H7 (cell line): ENCODE data around the gene RETN. TPM values are rescaled to one million over a fixed set of nuclear protein-coding genes. Genes with fewer than 3 reads are reported as not detected.
"Not testable (repeated sequence)": the region's sequence is repeated elsewhere in the genome, so short reads cannot be mapped to it uniquely, and the experiment has no call there.

Experiments used
- DNase-seq: peaks from one replicate; pipeline ENCODE4 v3.0.0; 2012
- H3K27me3 ChIP-seq: 2 replicates; pipeline ENCODE4 v1.6.0; 2011; ENCODE audit warnings: mild to moderate bottlenecking, low read length; ENCODE audit not compliant: control insufficient read depth, insufficient read depth
- H3K36me3 ChIP-seq: replicated peaks from 2 replicates; pipeline ENCODE4 v1.5.1; 2011; ENCODE audit warnings: low read length; ENCODE audit not compliant: control insufficient read depth, insufficient read depth
- H3K4me3 ChIP-seq: 2 replicates; pipeline ENCODE4 v1.5.1; 2011; ENCODE audit warnings: low read depth, mild to moderate bottlenecking, control low read depth, low read length, moderate library complexity; ENCODE audit not compliant: insufficient read depth
- total RNA-seq: library from RNA; depleted of rRNA; stranded (reverse); fragments of >200 nt; shearing (Covaris generic); gene quantifications from 2 replicates; pipeline ENCODE4 v1.2.3, GENCODE V29; 2014

RETN gene
- total RNA-seq, 1 experiment from 2014 or later, result not detected

- peak; percentile 92 for DNase-seq
- H3K36me3 ChIP-seq, H3K27me3 ChIP-seq, H3K4me3 ChIP-seq: not testable (repeated sequence)
These were observed 25.0 kb upstream of the RETN start for GRCh38 chr19:7643629-7644549.

- Histone ChIP-seq H3K4me3 (no peak overlapping the region), H3K27me3 (no peaks in the 10 kb centered on the region), H3K36me3 (peaks cover 3% of the 10 kb centered on the region)
- DNase-seq, result no peak
These were observed 24.3 kb upstream of the RETN start for GRCh38 chr19:7644550-7644877.

GRCh38 chr19:7645163-7645562 lies 23.7 kb upstream of the RETN start:
- no peaks in the 10 kb centered on the region for H3K27me3 ChIP-seq
- no peak overlapping the region for H3K4me3 ChIP-seq
- no peaks in the 10 kb centered on the region; the same call in 1 of the 2 replicates for H3K36me3 ChIP-seq
- DNase-seq, result no peak

- Histone ChIP-seq H3K36me3 (no peaks in the 10 kb centered on the region; the same call in 1 of the 2 replicates), H3K27me3 (peaks cover 1% of the 10 kb centered on the region; the same call in 1 of the 2 replicates), H3K4me3 (no peak overlapping the region)
- DNase-seq, result no peak
These were observed 23.0 kb upstream of the RETN start for GRCh38 chr19:7645656-7646425.

- no peaks in the 10 kb centered on the region; the same call in 1 of the 2 replicates for H3K36me3 ChIP-seq
- no peak overlapping the region for H3K4me3 ChIP-seq
- H3K27me3 ChIP-seq, result peaks cover 4% of the 10 kb centered on the region; the same call in 1 of the 2 replicates
- no peak for DNase-seq
These were observed 22.5 kb upstream of the RETN start for GRCh38 chr19:7646426-7646700.

- no peak for DNase-seq
- peaks cover 4% of the 10 kb centered on the region; the same call in 1 of the 2 replicates for H3K27me3 ChIP-seq
- no peak overlapping the region for H3K4me3 ChIP-seq
- H3K36me3 ChIP-seq, result no peaks in the 10 kb centered on the region; the same call in 1 of the 2 replicates
These were observed 21.7 kb upstream of the RETN start for GRCh38 chr19:7647156-7647555.

GRCh38 chr19:7648265-7649014 lies 20.4 kb upstream of the RETN start:
- Histone ChIP-seq H3K27me3 (peaks cover 9% of the 10 kb centered on the region), H3K36me3 (no peaks in the 10 kb centered on the region; the same call in 1 of the 2 replicates), H3K4me3 (no peak overlapping the region)
- peak; percentile 16 for DNase-seq

GRCh38 chr19:7650148-7650547 lies 18.7 kb upstream of the RETN start:
- no peaks in the 10 kb centered on the region for H3K36me3 ChIP-seq
- H3K4me3 ChIP-seq, result no peak overlapping the region
- peaks cover 9% of the 10 kb centered on the region for H3K27me3 ChIP-seq
- peak; percentile 36 for DNase-seq

- H3K36me3 ChIP-seq, result no peaks in the 10 kb centered on the region
- H3K4me3 ChIP-seq, result peak overlapping the region; percentile 16
- DNase-seq, result peak; percentile 96
- H3K27me3 ChIP-seq, result peaks cover 9% of the 10 kb centered on the region
These were observed 16.7 kb upstream of the RETN start for GRCh38 chr19:7652061-7652641.

- DNase-seq, result no peak
- H3K36me3 ChIP-seq, result no peaks in the 10 kb centered on the region
- no peak overlapping the region for H3K4me3 ChIP-seq
- H3K27me3 ChIP-seq, result peaks cover 9% of the 10 kb centered on the region
These were observed 14.4 kb upstream of the RETN start for GRCh38 chr19:7654401-7654800.

- DNase-seq, result no peak
- Histone ChIP-seq H3K36me3 (no peaks in the 10 kb centered on the region), H3K4me3 (no peak overlapping the region), H3K27me3 (peaks cover 9% of the 10 kb centered on the region)
These were observed 13.3 kb upstream of the RETN start for GRCh38 chr19:7655581-7655980.

- Histone ChIP-seq H3K27me3 (peaks cover 5% of the 10 kb centered on the region), H3K4me3 (no peak overlapping the region)
- DNase-seq, result peak; percentile 41
These were observed 11.6 kb upstream of the RETN start for GRCh38 chr19:7657131-7657751.

GRCh38 chr19:7658219-7658686 lies 10.6 kb upstream of the RETN start:
- peak; percentile 75 for DNase-seq
- H3K4me3 ChIP-seq, result no peak overlapping the region
- H3K27me3 ChIP-seq, result no peaks in the 10 kb centered on the region; the same call in 1 of the 2 replicates
- no peaks in the 10 kb centered on the region for H3K36me3 ChIP-seq

More at GRCh38 chr19:7657131-7657751, 11.6 kb upstream of the RETN start:
- no peaks in the 10 kb centered on the region for H3K36me3 ChIP-seq
